ENCODE measurements around the gene CASKIN2. TPM values are rescaled to one million over a fixed set of nuclear protein-coding genes. Genes with fewer than 3 reads are reported as not detected.

CASKIN2 gene
- total RNA-seq, 1 experiment from 2014 or later: 30.0 TPM

- BruUV-seq (replicated peaks): no TSS peak
- intact Hi-C loops (cut with micrococcal nuclease; ENCODE audit: unreplicated experiment): no loop called here
- Mint-ChIP-seq H3K27ac (ENCODE audit: unreplicated experiment) (no peak overlapping the region), H3K27me3 (ENCODE audit: unreplicated experiment) (no peaks in the 10 kb centered on the region), H3K4me1 (ENCODE audit: low read depth, unreplicated experiment) (peaks cover 44% of the 10 kb centered on the region), H3K4me3 (ENCODE audit: low read depth, unreplicated experiment) (peak overlapping the region; percentile 77), H3K9me3 (ENCODE audit: low read depth, unreplicated experiment) (no peaks in the 10 kb centered on the region), H3K36me3 (ENCODE audit: insufficient read depth, unreplicated experiment) (peaks cover 75% of the 10 kb centered on the region)
- DNase-seq: no peak
- CTCF ChIA-PET: interaction anchor here (0.6 to 0.7 kb wide), 2 partner anchors 12 to 32 kb away, joined by 6 read pairs; partner anchors contain the start of gene LLGL2
- TF ChIP-seq, protein P1, sequence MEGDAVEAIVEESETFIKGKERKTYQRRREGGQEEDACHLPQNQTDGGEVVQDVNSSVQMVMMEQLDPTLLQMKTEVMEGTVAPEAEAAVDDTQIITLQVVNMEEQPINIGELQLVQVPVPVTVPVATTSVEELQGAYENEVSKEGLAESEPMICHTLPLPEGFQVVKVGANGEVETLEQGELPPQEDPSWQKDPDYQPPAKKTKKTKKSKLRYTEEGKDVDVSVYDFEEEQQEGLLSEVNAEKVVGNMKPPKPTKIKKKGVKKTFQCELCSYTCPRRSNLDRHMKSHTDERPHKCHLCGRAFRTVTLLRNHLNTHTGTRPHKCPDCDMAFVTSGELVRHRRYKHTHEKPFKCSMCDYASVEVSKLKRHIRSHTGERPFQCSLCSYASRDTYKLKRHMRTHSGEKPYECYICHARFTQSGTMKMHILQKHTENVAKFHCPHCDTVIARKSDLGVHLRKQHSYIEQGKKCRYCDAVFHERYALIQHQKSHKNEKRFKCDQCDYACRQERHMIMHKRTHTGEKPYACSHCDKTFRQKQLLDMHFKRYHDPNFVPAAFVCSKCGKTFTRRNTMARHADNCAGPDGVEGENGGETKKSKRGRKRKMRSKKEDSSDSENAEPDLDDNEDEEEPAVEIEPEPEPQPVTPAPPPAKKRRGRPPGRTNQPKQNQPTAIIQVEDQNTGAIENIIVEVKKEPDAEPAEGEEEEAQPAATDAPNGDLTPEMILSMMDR (IDR thresholded peaks at IDR 0.05; ENCODE audit: unreplicated experiment): no peak
These were observed 1.7 kb downstream of the CASKIN2 start for GRCh38 chr17:75513641-75514000.

DNA sequence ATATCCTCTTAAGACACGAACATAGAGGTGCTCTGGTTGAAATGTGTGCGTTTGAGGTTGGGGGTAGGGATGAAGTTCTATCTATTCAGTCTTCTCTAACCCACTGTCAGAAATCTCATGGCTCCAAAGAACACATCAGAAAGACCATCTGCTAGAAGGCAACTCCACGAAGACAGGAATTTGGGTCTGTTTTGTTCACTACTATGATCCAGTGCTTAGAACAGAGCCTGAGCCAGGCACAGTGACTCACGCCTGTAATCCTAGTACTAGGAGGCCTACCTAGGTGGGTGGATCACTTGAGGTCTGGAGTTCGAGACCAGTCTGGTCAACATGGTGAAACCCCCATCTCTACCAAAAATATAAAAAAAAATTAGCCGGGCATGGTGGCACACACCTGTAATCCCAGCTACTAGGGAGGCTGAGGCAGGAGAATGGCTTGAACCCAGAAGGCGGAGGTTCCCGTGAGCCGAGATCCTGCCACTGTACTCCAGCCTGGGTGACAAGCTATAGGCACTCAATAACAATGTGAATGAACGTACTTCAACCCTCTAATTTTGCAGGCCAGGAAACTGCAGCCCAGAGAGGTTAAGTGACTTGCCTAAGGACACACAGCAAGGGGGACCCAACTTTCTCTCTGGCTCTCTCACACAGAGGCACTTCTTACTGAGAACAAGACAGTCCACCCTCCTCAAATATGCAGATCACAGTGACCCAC, 2.3 kb downstream of the CASKIN2 start:
- TF ChIP-seq, protein P1 (IDR thresholded peaks at IDR 0.05; ENCODE audit: unreplicated experiment): no peak
- intact Hi-C loops (cut with micrococcal nuclease; ENCODE audit: unreplicated experiment): no loop called here
- Mint-ChIP-seq H3K27ac (ENCODE audit: unreplicated experiment) (no peak overlapping the region), H3K4me1 (ENCODE audit: low read depth, unreplicated experiment) (peaks cover 40% of the 10 kb centered on the region), H3K9me3 (ENCODE audit: low read depth, unreplicated experiment) (no peaks in the 10 kb centered on the region), H3K36me3 (ENCODE audit: insufficient read depth, unreplicated experiment) (peaks cover 71% of the 10 kb centered on the region), H3K27me3 (ENCODE audit: unreplicated experiment) (no peaks in the 10 kb centered on the region), H3K4me3 (ENCODE audit: low read depth, unreplicated experiment) (no peak overlapping the region)
- CTCF ChIA-PET: interaction anchor here (0.7 kb wide), 1 partner anchor 12 kb away, joined by 6 read pairs; the partner anchor contains the start of gene LLGL2
- no TSS peak for BruUV-seq (replicated peaks)
- DNase-seq: no peak

- Mint-ChIP-seq H3K27me3 (ENCODE audit: unreplicated experiment) (no peaks in the 10 kb centered on the region), H3K4me1 (ENCODE audit: low read depth, unreplicated experiment) (peaks cover 30% of the 10 kb centered on the region), H3K4me3 (ENCODE audit: low read depth, unreplicated experiment) (peak overlapping the region; percentile 36), H3K36me3 (ENCODE audit: insufficient read depth, unreplicated experiment) (peaks cover 59% of the 10 kb centered on the region), H3K27ac (ENCODE audit: unreplicated experiment) (peak overlapping the region; percentile 33), H3K9me3 (ENCODE audit: low read depth, unreplicated experiment) (no peaks in the 10 kb centered on the region)
- CTCF ChIA-PET: interaction anchor here (1.3 kb wide), 1 partner anchor 211 kb away, joined by 4 read pairs; no protein-coding TSS in a partner anchor
- TF ChIP-seq, protein P1 (IDR thresholded peaks at IDR 0.05; ENCODE audit: unreplicated experiment): no peak
- BruUV-seq (replicated peaks): no TSS peak
- DNase-seq: peak; percentile 79
- intact Hi-C loops (cut with micrococcal nuclease; ENCODE audit: unreplicated experiment): no loop called here
These were observed 3.4 kb downstream of the CASKIN2 start for GRCh38 chr17:75511610-75512575.

DNA sequence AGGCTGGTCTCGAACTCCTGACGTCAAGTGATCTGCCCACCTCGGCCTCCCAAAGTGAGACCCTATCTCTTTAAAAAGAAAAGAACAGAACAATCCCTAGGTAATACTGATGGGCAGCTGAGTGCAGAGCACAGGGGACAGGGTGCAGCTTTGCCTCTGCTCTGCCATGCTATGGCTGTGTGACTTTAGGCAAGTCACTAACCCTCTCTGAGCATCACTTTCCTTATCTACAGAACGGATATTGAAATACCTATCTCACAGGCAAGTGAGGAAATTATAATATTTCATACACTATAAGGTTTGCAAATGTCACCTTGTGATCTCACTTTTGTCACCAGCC, 4.1 kb downstream of the CASKIN2 start:
- no peak for DNase-seq
- BruUV-seq (replicated peaks): no TSS peak
- no peaks in the 10 kb centered on the region for H3K9me3 Mint-ChIP-seq (ENCODE audit: low read depth, unreplicated experiment)
- no peaks in the 10 kb centered on the region for H3K27me3 Mint-ChIP-seq (ENCODE audit: unreplicated experiment)
- CTCF ChIA-PET: interaction anchor here (1.3 kb wide), 1 partner anchor 212 kb away, joined by 4 read pairs; no protein-coding TSS in a partner anchor
- intact Hi-C loops (cut with micrococcal nuclease; ENCODE audit: unreplicated experiment): no loop called here
- H3K4me1 Mint-ChIP-seq (ENCODE audit: low read depth, unreplicated experiment): peaks cover 30% of the 10 kb centered on the region
- H3K36me3 Mint-ChIP-seq (ENCODE audit: insufficient read depth, unreplicated experiment): peaks cover 53% of the 10 kb centered on the region
- H3K27ac Mint-ChIP-seq (ENCODE audit: unreplicated experiment): no peak overlapping the region
- TF ChIP-seq, protein P1 (IDR thresholded peaks at IDR 0.05; ENCODE audit: unreplicated experiment): no peak
- no peak overlapping the region for H3K4me3 Mint-ChIP-seq (ENCODE audit: low read depth, unreplicated experiment)
